Liver (tissue), 9 donors: ENCODE results near the gene FRAS1. TPM values are rescaled to one million over a fixed set of nuclear protein-coding genes. Genes with fewer than 3 reads are reported as not detected.

Experiments used
- DNase-seq: peaks from one replicate; pipeline ENCODE4 v3.0.0-alpha.2; 2017; ENCODE audit warnings: low spot score
- H3K27ac ChIP-seq, 2 donors: one replicate each; pipeline ENCODE4 v1.7.0; 2013; ENCODE audit warnings: inconsistent platforms in 2 of 2, low read length in 2 of 2, control low read depth in 1 of 2, low read depth in 1 of 2, mild to moderate bottlenecking in 1 of 2
- H3K27me3 ChIP-seq, 4 donors: one replicate each; pipeline versions ENCODE4 v1.6.1 to v1.7.0; 2013; ENCODE audit warnings: low read length in 3 of 4, inconsistent platforms in 1 of 4, mild to moderate bottlenecking in 1 of 4, moderate library complexity in 1 of 4; ENCODE audit not compliant: control insufficient read depth in 4 of 4, insufficient read depth in 4 of 4
- H3K36me3 ChIP-seq, 4 donors: one replicate each; pipeline versions ENCODE4 v1.6.1 to v1.7.0; 2013; ENCODE audit warnings: low read length in 3 of 4, mild to moderate bottlenecking in 3 of 4, low read depth in 1 of 4, moderate library complexity in 1 of 4; ENCODE audit not compliant: control insufficient read depth in 4 of 4, insufficient read depth in 3 of 4
- H3K4me1 ChIP-seq, 4 donors: one replicate each; pipeline versions ENCODE4 v1.6.1 to v1.7.0; 2013; ENCODE audit warnings: low read length in 3 of 4, mild to moderate bottlenecking in 3 of 4, moderate library complexity in 1 of 4; ENCODE audit not compliant: control insufficient read depth in 4 of 4, insufficient read depth in 4 of 4
- H3K4me3 ChIP-seq, 3 donors: one replicate each; pipeline versions ENCODE4 v1.6.1 to v1.7.0; 2013; ENCODE audit warnings: low read length in 3 of 3, control low read depth in 1 of 3, low read depth in 1 of 3, mild to moderate bottlenecking in 1 of 3
- H3K9ac ChIP-seq, 2 donors: one replicate each; pipeline ENCODE4 v1.7.0; 2013; ENCODE audit warnings: low read length in 2 of 2, mild to moderate bottlenecking in 2 of 2, moderate library complexity in 2 of 2, control low read depth in 1 of 2, low read depth in 1 of 2
- H3K9me3 ChIP-seq, 4 donors: one replicate each; pipeline versions ENCODE4 v1.6.1 to v1.7.0; 2013; ENCODE audit warnings: low read length in 3 of 4; ENCODE audit not compliant: control insufficient read depth in 4 of 4
- ATF3 ChIP-seq: IDR thresholded peaks from 2 replicates; pipeline ENCODE4 v1.6.1; 2016; ENCODE audit warnings: antibody characterized with exemption
- CTCF ChIP-seq: fragments of 150-350 bp; IDR thresholded peaks from 2 replicates; pipeline ENCODE4 v1.5.1; 2017; ENCODE audit warnings: improper control_type of control experiment, low read depth, low read length; ENCODE audit not compliant: missing input control
- EGR1 ChIP-seq, 2 donors: IDR thresholded peaks; 2 replicates each; pipeline ENCODE4 v1.6.1; 2016 to 2018; ENCODE audit warnings: antibody characterized with exemption in 2 of 2, low read depth in 2 of 2
- FOXA1 ChIP-seq: IDR thresholded peaks from 2 replicates; pipeline ENCODE4 v1.6.1; 2016; ENCODE audit warnings: antibody characterized with exemption
- FOXA2 ChIP-seq: IDR thresholded peaks from 2 replicates; pipeline ENCODE4 v1.6.1; 2016; ENCODE audit warnings: antibody characterized with exemption
- GABPA ChIP-seq, 2 donors: IDR thresholded peaks in 1 of 2; conservative IDR thresholded peaks in 1 of 2; 2 replicates each; pipeline ENCODE4 v1.6.1; 2016; ENCODE audit warnings: antibody characterized with exemption in 2 of 2, mild to moderate bottlenecking in 1 of 2, moderate library complexity in 1 of 2
- HNF4A ChIP-seq, 2 donors: conservative IDR thresholded peaks; 2 replicates each; pipeline ENCODE4 v1.6.1; 2016; ENCODE audit warnings: antibody characterized with exemption in 2 of 2, mild to moderate bottlenecking in 2 of 2
- HNF4G ChIP-seq: IDR thresholded peaks from 2 replicates; pipeline ENCODE4 v1.6.1; 2016; ENCODE audit warnings: antibody characterized with exemption
- JUND ChIP-seq, 2 donors: IDR thresholded peaks; 2 replicates each; pipeline ENCODE4 v1.6.1; 2016; ENCODE audit warnings: antibody characterized with exemption in 2 of 2
- MAX ChIP-seq: IDR thresholded peaks from 2 replicates; pipeline ENCODE4 v1.6.1; 2016; ENCODE audit warnings: antibody characterized with exemption
- NR2F2 ChIP-seq: IDR thresholded peaks from 2 replicates; pipeline ENCODE4 v1.6.1; 2016; ENCODE audit warnings: antibody characterized with exemption
- RAD21 ChIP-seq, 2 donors: IDR thresholded peaks; 2 replicates each; pipeline ENCODE4 v1.6.1; 2016; ENCODE audit warnings: antibody characterized with exemption in 2 of 2, mild to moderate bottlenecking in 2 of 2
- REST ChIP-seq: IDR thresholded peaks from 2 replicates; pipeline ENCODE4 v1.6.1; 2016; ENCODE audit warnings: antibody characterized with exemption, mild to moderate bottlenecking
- RXRA ChIP-seq, 2 donors: IDR thresholded peaks; 2 replicates each; pipeline ENCODE4 v1.6.1; 2017 to 2018; ENCODE audit warnings: antibody characterized with exemption in 2 of 2, mild to moderate bottlenecking in 1 of 2
- SP1 ChIP-seq: IDR thresholded peaks from 2 replicates; pipeline ENCODE4 v1.6.1; 2018; ENCODE audit warnings: antibody characterized with exemption, mild to moderate bottlenecking
- TAF1 ChIP-seq: conservative IDR thresholded peaks from 2 replicates; pipeline ENCODE4 v1.6.1; 2016; ENCODE audit warnings: antibody characterized with exemption, mild to moderate bottlenecking
- YY1 ChIP-seq: IDR thresholded peaks from 2 replicates; pipeline ENCODE4 v1.6.1; 2016; ENCODE audit warnings: antibody characterized with exemption, mild to moderate bottlenecking
- ZBTB33 ChIP-seq: IDR thresholded peaks from 2 replicates; pipeline ENCODE4 v1.6.1; 2016; ENCODE audit warnings: antibody characterized with exemption
- WGBS: extraction: QIAGEN DNeasy Blood & Tissue Kit; methylation state at CpG from one replicate; pipeline ENCODE4 v1.1.7; 2013; 5-methylcytosine and 5-hydroxymethylcytosine counted together
- polyA plus RNA-seq, 2 donors: library from polyadenylated mRNA; stranded (reverse) in 1 of 2; unstranded in 1 of 2; fragments of 200-250 nt in 1 of 2; fragments of >200 nt in 1 of 2; fragmentation: Nextera tagmentation in 1 of 2; extraction: Ambion mirVana in 1 of 2; gene quantifications; one replicate each; pipeline versions ENCODE4 v1.2.1 to v1.2.3, GENCODE V29; 2013 to 2015
- total RNA-seq, 2 donors: library from RNA; depleted of rRNA; stranded (reverse); fragments of >200 nt; gene quantifications; one replicate each; pipeline ENCODE4 v1.2.3, GENCODE V29; 2014
- donor health status: healthy.
- donor health status: healthy.
- donor health status: healthy.
- donor health status: healthy.
- donor health status: healthy.

Gene FRAS1
- total and polyA plus RNA-seq, 4 donors = 0.08 to 6.0 (median 1.1) TPM

GRCh38 chr4:78254893-78255292 lies 197.8 kb downstream of the FRAS1 start:
- Histone ChIP-seq H3K4me1 (no peaks in the 10 kb centered on the region), H3K27ac (no peak overlapping the region), H3K36me3 (no peaks in the 10 kb centered on the region), H3K9me3 (peaks cover 0 to 4% (median 1%) of the 10 kb centered on the region in 4 donors), H3K4me3 (no peak overlapping the region), H3K9ac (no peak overlapping the region), H3K27me3 (no peaks in the 10 kb centered on the region)
- TF ChIP-seq FOXA2 = no peak
- no peak for TF ChIP-seq ZBTB33
- no peak for TF ChIP-seq EGR1 (IDR thresholded peaks at IDR 0.05; ENCODE audit: low read depth in 2 of 2)
- no peak for TF ChIP-seq JUND (IDR thresholded peaks at IDR 0.05)
- TF ChIP-seq REST = no peak
- TF ChIP-seq YY1 = no peak
- no peak for TF ChIP-seq FOXA1
- no peak for TF ChIP-seq CTCF
- TF ChIP-seq TAF1 = no peak
- TF ChIP-seq SP1 = no peak
- no peak for TF ChIP-seq ATF3
- no peak for TF ChIP-seq HNF4G
- whole genome bisulfite sequencing = 65% methylated on average over 4 of the region's 4 CpGs
- no peak for DNase-seq

- no peak overlapping the region for H3K4me3 ChIP-seq
- WGBS = 73% methylated on average over 5 of the region's 5 CpGs
- no peak for DNase-seq
- no peak for TF ChIP-seq JUND (IDR thresholded peaks at IDR 0.05)
- TF ChIP-seq MAX = no peak
- TF ChIP-seq GABPA (IDR thresholded peaks at IDR 0.05 in 1 of 2, conservative IDR thresholded peaks at IDR 0.05 in 1 of 2) = no peak
- TF ChIP-seq FOXA1 = no peak
- no peak for TF ChIP-seq HNF4G
- no peak for TF ChIP-seq RAD21 (IDR thresholded peaks at IDR 0.05)
- TF ChIP-seq YY1 = no peak
- TF ChIP-seq TAF1 = no peak
- no peak for TF ChIP-seq HNF4A (conservative IDR thresholded peaks at IDR 0.05)
- TF ChIP-seq ATF3 = no peak
- no peak for TF ChIP-seq RXRA (IDR thresholded peaks at IDR 0.05)
- no peak for TF ChIP-seq CTCF
- no peak for TF ChIP-seq REST
- no peak for TF ChIP-seq NR2F2
These were observed 207.9 kb downstream of the FRAS1 start for GRCh38 chr4:78265006-78265405.

More at GRCh38 chr4:78265006-78265405, 207.9 kb downstream of the FRAS1 start:
- H3K9me3 ChIP-seq = peaks cover 0 to 9% (median 3%) of the 10 kb centered on the region in 4 donors
- no peak overlapping the region for H3K27ac ChIP-seq
- H3K9ac ChIP-seq = no peak overlapping the region
- no peaks in the 10 kb centered on the region for H3K27me3 ChIP-seq
- H3K36me3 ChIP-seq = no peaks in the 10 kb centered on the region
- H3K4me1 ChIP-seq = no peaks in the 10 kb centered on the region
